Right lung (tissue), 5 donors: ENCODE results near the gene DPF3. TPM values are rescaled to one million over a fixed set of nuclear protein-coding genes. Genes with fewer than 3 reads are reported as not detected.

Source experiments
- DNase-seq, 2 donors: peaks; one replicate each; pipeline ENCODE4 v3.0.0-alpha.2; 2013
- polyA plus RNA-seq, 5 donors: library from polyadenylated mRNA; unstranded; fragments of 120-200 nt; gene quantifications; one replicate each; pipeline versions ENCODE4 v1.2.1 to v1.2.3, GENCODE V29; 2013; ENCODE audit warnings: inconsistent platforms in 1 of 5, low replicate concordance in 1 of 5; ENCODE audit not compliant: insufficient read length in 5 of 5, insufficient read depth in 1 of 5

The DPF3 gene
- polyA plus RNA-seq, 5 donors = 1.6 to 2.4 (median 1.8) TPM

DNA sequence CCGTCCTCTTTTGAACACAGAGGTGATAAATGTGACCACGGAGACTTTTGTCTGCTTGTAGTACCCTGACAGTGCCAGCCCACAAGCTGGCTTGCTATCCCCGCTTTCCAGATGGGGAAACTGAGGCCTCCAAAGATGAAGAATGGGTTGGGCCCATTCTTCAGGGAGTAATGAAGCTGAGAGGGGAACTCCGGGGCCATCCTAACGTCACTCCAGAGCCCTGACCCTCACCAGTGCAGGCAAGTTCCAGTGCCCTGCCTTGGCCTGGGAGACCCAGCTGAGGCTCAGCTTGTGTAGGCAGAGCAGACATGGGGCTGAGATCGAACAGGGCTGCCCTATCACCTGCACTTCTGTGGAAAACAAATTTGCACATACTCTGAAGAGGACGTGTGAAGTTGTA lies 277.1 kb downstream of the DPF3 start:
- DNase-seq = no peak

DNA sequence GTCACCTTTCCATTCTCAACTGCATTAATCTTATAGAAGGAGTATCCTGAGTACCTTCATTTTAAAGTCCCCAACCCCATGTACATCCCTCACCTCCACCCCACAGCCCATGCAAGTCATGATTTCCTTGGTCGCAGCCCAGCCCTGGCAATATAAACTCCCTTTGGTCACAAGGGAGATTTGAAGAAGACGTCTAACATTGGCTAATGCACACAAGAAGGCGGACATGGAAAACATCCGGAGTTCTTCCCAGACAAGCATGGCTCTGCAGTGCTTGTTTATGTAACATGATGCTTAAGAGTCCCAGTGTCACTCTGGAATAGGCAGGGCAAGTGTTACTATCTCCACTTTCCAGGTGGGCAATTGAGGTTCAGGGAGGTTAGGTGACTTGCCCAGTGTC lies 277.6 kb downstream of the DPF3 start:
- peak; percentile 41 to 80 for DNase-seq

DNA sequence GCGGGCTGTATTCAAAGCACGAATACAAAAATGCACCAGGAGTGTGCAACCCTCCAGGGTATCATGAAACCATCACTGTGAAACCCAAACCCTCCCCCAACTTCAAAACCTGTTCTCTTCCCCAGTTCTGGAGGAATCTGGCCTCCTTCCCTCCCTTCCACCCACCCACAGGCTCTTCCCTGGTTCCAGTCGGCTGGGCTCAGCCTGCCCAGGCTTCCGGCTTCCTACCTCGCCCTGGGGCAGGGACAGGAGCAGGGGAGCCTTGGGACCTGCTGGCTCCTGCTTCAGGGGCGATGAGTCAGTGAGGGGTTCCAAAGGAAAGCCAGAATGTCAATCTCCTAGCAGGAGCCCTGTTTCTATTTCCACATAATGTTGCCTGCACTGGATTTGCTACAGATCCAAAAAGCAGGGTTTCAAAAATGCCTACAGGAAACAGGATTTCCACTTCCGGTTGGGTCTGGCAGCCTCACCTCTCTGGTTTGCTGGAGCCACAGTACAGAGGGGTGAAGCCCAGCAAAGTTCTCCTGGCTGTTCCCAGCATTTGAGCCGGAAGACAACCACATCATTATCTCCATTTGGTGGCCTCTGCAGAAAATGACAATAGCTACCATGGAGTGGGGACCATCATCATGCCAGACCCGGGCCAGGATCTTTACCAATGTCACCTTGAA lies 278.3 kb downstream of the DPF3 start:
- DNase-seq = no peak

DNA sequence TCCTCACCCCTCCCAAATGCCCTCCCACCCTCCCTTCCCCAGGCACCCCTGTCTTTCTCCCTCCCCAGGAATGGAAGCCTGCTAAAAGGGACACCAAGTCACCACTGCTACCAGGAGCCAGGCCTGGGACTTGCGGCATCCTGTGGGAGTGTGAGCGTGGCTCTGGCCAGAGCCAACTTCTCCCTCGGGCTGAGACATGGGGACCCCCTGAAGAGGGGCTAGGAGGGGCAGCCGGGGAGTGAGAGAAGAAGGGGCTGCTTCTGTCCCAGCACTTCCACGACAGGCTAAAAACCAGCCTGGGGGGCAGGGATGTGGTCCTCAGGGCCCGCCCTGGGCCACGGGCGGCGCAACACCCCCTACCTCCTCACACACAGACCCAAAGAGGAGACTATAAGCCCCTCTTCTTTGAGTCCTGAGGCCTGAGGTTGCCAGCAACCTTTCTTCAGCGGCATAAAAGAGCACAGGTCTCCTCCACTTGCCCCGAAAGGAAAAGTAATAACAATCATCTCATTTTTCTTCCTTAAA lies 278.9 kb downstream of the DPF3 start:
- no peak for DNase-seq

DNA sequence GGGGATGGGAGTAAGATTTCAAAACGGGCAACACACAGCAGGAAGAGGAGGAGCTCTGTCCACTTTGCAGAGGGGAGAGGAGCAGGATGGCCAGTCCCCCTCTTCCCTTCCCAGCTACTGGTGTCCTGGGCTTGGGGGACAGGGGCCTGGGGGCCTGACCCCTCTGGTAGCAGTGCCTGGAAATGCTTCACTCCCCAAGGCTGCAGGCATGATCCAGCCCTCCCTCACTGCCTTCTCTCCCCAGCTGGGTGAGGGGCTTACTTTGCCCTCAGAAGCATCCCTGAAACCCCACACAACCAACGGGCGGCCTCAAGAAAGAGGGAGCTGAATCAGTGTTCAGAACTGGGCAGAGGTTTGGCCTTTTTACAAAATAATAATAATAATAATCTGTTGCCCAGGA lies 279.5 kb downstream of the DPF3 start:
- DNase-seq = no peak

DNA sequence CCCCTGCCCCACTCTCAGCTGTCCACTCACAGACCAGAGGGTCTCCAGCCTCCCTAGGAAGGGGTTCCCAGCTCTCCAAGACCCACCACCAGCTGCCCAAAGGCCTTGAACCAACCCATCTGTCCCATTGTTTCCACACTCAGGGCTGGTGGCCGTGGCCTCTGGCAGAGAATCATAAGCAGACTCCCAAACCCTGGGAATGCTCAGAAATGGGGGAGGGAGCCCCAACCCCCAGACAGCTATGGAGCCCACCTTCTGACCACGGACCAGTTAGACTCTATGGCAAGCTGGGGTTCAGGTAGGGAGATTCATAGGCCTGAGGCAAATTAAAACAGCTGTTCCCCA lies 280.0 kb downstream of the DPF3 start:
- no peak for DNase-seq

DNA sequence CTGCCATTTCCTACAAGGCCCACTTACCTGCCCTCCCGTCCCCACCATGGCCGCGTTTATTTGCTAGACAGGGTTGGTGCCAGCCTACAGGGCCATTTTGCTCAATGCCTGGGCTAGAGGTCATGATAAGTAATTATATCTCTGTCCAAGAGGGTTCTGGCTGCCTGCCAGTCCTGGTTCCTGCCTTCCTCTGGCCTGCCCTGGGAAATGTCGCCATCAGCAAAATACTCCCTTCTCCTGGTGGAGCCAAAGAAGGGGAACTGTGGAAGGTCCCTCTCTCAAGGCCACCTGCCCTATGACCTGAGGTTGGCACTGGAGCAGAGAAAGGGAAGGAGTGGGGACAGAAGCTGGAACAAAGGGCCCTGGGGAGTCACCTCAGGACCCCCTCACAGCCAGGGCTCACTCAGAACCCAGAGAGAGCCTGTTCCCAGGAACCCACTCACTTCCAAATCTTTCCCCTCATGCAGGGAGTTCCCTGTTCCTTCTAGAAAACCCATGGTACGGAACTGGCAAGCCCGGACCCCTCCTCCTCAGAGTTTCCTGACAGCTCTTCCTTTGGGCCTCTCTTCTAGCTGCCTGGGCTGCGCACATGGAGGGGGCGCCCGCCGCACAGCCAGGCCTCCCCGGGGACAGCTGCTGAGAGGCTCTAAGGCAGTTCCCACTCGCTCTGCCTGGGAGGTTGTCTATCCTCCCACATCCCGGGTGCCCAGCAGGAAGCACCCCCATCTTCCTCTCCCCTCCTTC lies 280.5 kb downstream of the DPF3 start:
- DNase-seq = no peak

DNA sequence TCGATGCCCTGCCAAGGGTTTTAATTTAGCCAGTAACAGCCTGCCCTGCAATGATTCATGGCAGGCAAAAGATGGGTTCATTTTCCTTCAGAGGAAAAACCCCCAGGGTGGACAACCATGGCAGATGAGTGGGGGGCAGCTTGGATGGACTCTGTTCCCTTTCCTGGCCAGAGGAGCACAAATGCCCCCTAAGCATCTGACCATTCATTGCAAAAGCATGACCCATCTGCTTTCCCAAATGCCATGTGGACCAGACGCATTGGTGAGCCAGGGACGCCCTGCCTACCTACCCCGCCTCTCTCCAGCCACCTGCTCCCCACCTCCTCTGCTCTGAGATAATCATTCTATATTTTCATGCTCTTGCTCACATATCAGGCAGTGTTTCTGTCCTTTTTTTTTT lies 281.9 kb downstream of the DPF3 start:
- DNase-seq = no peak

DNA sequence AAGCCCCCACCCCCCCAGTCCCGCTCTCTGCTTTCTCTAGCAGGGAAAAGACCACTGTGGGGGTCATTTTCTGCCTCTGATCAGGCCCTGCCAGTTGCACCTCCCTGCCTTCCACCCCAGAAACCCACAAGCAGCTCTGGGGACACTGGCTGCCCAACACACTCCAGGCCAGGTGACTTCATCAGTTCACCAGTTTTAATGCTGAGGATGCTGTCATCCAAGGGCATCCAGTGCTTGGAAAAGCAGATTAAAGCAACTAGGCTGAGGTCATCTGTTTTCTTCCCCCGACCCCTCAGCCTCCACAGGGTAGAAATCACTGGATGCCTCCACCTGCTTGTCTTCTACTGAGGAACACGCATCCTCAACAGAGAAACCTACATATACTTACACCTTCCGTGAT lies 282.4 kb downstream of the DPF3 start:
- no peak for DNase-seq

DNA sequence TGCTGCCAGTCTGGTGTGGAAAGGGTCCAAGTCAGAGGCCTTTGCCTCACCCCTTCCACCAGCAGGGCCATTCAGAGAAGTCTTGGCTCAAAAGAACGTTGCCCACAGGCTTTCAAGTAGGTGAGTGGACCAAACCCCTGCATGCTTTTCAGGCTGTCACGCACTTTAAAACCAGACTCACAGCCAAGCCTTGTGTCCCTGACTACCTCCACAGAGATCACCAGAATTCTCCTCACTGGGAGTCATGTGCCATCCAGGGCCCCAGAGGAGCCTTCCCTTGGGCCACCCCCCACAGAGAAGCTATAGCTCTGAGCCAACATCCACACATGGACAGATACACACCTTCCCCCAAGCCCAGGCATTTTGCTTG lies 283.1 kb downstream of the DPF3 start:
- DNase-seq = no peak

DNA sequence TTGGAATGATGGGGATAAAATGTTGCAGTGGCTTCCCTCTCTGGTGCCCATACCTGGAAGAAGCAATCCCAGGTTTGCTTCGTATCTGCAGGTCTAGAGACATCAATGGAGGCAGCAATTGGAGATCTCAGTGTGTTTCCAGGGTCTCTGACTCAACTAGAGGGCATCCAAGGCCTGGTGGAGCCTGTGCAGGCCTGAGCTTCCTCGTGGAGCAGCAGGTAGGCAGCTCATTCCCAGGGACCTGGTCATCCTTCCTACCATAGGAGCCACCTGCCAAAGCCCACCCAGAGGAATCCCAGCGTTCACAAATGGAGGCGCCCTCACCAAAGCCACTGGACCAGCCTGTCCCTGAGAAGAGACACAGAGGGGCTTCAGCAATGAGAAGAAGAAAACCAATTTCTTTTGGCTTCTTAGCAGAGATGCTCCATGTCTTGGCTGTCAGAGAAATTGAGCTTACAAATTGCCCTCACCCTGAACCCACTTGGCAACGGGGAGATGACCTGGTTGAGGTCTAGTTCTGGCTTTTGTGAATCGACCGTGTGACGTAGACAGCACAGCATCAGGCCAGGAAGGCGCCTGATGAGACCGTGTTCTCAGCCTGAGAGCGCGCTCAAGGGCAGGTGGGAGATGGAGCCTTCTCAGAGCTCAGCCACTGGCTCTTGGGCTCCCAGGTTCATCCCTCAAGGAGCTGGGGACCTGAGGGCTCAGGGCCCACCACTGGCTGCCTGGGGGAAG lies 283.6 kb downstream of the DPF3 start:
- no peak for DNase-seq

DNA sequence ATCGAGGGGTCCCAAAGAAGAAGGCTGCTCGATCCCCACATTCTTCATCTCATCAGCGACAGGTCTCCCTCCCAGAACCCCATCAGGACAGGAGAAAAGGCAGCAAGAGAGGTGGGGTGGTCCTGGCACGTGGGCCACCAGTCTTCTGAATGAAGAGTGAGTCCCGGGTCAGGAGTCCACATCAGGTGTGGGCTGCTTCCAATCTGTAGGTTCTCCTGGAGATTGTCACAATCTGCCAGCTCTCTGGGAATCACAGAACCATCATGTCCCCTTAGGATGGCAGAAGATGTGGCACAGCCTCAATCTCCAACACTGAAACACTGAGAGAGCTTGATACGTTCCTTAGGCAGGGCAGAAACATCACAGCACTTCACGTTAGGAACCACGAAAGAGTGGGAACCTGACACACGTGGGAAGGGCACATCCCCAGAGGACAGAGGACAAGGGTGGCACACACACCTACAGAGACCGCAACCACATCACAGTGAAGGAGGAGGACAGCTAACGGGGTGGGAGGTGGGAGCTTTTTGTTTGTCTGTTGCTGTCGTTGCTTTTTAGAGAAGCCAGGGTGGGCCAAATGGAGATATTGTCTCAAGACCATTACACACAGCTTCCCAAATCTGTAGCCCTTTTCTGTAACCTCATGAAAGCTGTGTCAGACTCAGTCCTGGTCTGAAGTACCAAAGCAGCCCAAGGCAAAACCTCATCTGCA lies 284.5 kb downstream of the DPF3 start:
- no peak for DNase-seq

DNA sequence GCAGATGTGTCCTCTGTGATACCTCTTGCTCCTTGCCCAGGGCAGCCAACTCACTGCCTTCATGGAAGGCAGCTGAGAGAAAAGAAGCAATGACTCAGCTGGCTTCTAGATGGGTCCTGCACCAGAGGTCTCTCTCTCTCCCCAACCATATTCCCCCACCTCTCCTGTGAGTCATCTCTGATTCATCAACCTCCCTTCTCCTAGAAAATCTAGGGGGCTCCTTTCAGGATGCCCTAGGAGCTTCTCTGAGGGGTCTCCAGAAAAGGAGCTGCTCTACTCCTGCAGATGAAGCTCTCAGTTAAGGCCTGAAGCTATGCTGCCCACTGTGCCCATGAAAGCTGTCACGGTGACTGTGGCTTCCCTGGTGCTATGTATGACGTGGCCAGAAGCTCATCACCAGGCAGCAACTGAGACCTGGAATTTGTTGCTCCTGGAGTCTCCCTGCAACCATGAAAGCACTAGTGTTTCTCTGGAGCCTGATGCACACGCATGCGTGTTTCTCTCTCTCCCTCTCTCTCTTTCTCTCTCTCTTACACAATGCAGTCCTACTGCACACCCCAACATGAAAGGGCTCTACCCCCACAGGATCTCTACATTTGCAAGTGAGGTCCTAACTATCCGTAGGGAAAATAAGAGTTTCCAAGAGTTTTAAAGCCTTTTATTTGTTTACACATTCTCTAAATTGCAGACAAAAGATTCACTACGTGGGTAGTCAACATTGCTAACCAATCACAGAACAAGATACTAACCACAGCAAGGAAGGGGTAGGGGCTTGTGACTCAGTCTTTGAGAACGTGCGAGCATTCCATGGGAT lies 285.3 kb downstream of the DPF3 start:
- no peak for DNase-seq

DNA sequence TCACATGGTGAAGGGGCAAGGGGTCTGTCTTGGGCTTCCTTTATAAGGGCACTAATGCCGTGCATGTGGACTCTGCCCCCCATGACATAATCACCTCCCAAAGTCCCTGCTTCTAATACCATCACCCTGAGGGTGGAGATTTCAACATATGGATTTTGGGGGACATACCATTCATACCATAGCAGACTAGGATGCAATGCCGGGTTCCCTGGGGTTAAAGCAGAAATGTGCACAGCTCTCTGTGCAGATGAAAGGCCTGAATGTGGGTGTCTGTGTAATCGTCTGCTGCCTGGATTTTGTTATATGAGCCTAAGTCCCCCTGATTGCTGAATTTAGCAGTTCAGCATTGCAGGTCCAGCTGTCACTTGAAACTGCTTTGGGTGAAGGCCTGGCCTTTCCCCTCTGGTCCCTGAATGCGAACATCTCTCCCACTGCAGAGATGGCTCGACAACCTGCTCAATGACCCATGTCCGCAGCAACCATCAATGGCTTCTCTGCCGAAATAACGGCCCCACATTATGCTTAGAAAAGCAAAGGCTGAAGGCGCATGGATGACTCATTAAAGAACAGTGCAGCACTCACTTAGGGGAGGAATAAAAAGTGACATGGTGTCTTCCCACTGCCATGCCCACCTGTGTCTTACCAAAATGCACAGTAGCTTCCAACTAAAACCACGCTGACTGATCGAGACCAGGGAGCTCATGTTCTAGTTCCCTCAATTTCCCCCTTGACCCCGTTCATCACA lies 286.3 kb downstream of the DPF3 start:
- DNase-seq = no peak

DNA sequence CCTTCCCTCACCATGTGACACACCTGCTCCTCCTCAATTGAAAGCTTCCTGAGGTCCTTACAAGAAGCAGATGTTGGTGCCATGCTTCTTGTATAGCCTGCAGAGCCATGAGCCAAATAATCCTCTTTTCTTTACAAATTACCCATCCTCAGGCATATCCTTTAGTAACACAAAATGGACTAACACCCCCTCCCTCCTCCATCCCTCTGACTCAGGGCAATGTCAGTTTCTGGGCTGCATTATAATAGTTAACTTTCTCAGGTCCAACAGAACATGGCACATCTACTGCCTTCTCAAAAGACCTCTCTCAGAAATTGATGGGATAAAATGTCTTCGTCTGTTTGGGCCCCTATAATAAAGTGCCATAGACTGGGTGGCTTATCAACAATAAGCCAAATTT lies 287.0 kb downstream of the DPF3 start:
- no peak for DNase-seq

DNA sequence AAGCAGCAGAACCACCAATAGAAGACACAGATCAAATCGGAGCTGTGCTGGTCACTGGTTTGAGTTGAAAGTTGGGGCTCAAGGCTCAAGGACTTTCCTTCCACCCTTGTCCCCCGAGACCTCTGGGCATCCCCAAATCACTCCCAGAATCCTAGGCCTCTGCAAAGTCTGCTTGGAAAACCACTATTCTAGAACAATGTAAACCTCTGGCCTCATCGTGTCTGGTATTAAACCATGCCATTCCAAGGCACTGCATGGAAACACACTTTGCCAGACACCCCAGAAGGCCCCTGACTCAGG lies 288.0 kb downstream of the DPF3 start:
- no peak for DNase-seq

DNA sequence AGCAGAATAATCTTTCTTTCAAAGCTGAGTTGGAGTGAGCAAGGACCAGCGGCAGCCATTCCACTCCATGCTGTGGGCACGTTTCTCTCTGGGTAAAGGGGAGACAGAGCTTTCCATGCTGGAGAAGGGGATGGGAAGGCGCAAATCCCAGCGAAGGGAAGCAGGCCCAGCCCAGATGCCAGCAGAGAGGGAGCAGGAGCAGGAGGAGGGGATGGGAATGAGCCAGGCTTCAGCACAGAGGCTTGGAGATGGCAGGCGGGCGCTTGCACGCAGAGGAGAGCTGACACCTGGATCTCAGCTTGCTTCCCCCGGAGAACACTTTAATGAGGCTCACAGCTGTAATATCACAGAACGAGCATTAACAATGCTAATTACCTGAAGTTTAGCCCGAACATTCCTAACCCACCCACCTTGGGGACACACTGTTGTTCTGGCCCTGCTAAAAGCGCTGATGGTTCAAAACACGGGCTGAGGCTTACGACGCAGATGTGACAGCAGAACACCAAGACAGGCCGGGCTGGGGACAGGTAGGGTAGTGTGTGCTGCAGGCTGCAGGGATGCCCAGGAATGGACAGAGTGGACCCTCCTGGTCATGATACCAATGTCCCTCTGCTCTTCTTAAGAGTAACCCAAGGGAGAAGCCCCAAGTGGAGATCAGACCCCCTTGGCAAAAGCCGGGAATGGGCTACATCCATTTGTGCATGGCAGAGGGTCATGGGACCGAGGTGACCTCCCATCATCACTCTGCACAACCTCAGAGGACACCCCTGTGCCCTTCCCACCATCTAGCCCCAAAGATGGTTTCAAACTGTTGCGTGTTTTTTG lies 288.6 kb downstream of the DPF3 start:
- no peak for DNase-seq

DNA sequence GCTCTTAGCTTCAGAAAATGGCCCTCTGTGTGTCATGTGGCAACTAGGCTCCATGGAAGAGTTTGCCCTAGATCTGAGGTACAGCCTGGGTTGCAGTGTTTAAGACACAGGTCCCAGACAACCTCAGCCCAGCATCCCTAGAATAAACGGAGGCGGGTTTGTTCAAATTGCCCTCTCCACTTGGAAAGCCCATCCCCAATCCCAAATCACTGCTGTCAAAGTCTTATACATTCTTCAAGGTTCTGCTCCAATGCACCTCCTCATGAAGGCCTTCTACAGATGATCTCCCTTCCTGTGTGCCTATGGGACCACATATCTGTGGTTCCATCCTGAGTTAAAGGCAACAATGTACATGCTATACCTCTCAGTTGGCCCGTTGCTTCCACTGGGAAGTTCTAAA lies 289.8 kb downstream of the DPF3 start:
- DNase-seq = no peak

DNA sequence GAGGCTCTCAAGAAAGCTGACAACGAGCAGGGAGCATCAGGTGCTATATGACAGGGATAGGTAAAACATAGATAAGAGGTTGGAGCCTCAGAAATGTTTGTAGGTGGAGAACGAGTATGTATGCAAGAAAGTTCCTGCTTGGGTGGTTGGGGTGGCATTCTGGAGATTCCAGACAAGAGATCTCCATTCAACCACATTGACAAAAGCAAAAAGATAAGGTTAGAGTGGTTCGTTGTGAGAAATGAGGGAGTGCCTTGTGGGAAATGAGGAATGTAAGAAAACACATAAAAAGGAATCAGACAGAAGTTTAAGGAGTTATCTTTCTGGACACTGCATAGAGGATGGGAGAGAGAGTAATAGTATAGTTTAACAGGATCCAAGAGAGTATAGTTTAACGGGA lies 290.3 kb downstream of the DPF3 start:
- no peak for DNase-seq
